Panc1 (cell line): ENCODE data around the gene TRRAP.

Experiments used
- CTCF ChIP-seq: fragments of 450-650 bp; IDR thresholded peaks from 2 replicates; pipeline ENCODE4 v1.5.1; 2017; ENCODE audit warnings: mild to moderate bottlenecking
- REST ChIP-seq, 2 experiments: IDR thresholded peaks; 2 replicates each; pipeline ENCODE4 v1.6.1; 2011 to 2012; ENCODE audit warnings: low read depth in 2 of 2, control low read depth in 1 of 2, low read length in 1 of 2, mild to moderate bottlenecking in 1 of 2, moderate library complexity in 1 of 2; ENCODE audit not compliant: insufficient read depth in 1 of 2
- SIN3A ChIP-seq: IDR thresholded peaks from 2 replicates; pipeline ENCODE4 v1.6.1; 2012; ENCODE audit warnings: low read depth, mild to moderate bottlenecking, low read length, moderate library complexity, borderline replicate concordance; ENCODE audit not compliant: insufficient read depth

- no peak for TF ChIP-seq SIN3A
- TF ChIP-seq CTCF = no peak
- TF ChIP-seq REST (IDR thresholded peaks at IDR 0.05; ENCODE audit: insufficient read depth in 1 of 2, low read depth in 2 of 2, low read length in 1 of 2) = no peak
Measured at GRCh38 chr7:99006739-99007424, 128.6 kb downstream of the TRRAP start.
